H1 (cell line): ENCODE data around the gene TGM4. TPM values are rescaled to one million over a fixed set of nuclear protein-coding genes. Genes with fewer than 3 reads are reported as not detected.

Experiments used
- BACH1 ChIP-seq: IDR thresholded peaks from 2 replicates; pipeline ENCODE4 v1.6.1; 2012; ENCODE audit warnings: low read length, improper control_type of control experiment
- BRCA1 ChIP-seq: IDR thresholded peaks from 2 replicates; pipeline ENCODE4 v1.6.1; 2012; ENCODE audit warnings: low read depth, low read length, improper control_type of control experiment
- CBX8 ChIP-seq: fragments of 300-800, 300-1000 bp; sonication (generic); IDR thresholded peaks from 2 replicates; pipeline ENCODE4 v1.7.1; 2016; ENCODE audit warnings: low read depth, low read length, borderline replicate concordance
- CHD2 ChIP-seq: IDR thresholded peaks from 2 replicates; pipeline ENCODE4 v1.6.1; 2012; ENCODE audit warnings: low read length, improper control_type of control experiment
- KDM1A ChIP-seq: fragments of 200-600, 300-600 bp; sonication (generic); IDR thresholded peaks from 2 replicates; pipeline ENCODE4 v1.7.1; 2016; ENCODE audit warnings: mild to moderate bottlenecking, low read length, borderline replicate concordance
- TBP ChIP-seq: IDR thresholded peaks from 2 replicates; pipeline ENCODE4 v1.6.1; 2011; ENCODE audit warnings: low read depth, low read length, improper control_type of control experiment
- polyA plus RNA-seq, 7 experiments: library from polyadenylated mRNA; depleted of rRNA in 3 of 7; stranded (reverse) in 5 of 7; unstranded in 2 of 7; fragments of >200 nt in 5 of 7; fragments of 200-250 nt in 2 of 7; gene quantifications; 1 replicate in 5 of 7; 2 replicates in 1 of 7; 4 replicates in 1 of 7; pipeline versions ENCODE4 v1.2.1 to v1.2.3, GENCODE V29; 2011 to 2013; ENCODE audit warnings: missing spikeins in 2 of 7, mixed read lengths in 2 of 7
- total RNA-seq: library from RNA; stranded (reverse); fragmentation: NEBNext Ultra II Directional; extraction: Animal tissue kit (Norgen Biotek cat#: 25700); gene quantifications from 2 replicates; pipeline ENCODE4 v1.2.1, GENCODE V29; 2021
- TF ChIP-seq, protein P1 (sequence below): IDR thresholded peaks from 2 replicates; pipeline ENCODE4 v1.6.1; 2011; ENCODE audit warnings: low read depth, mild to moderate bottlenecking, low read length; ENCODE audit not compliant: insufficient read depth
- TF ChIP-seq, protein P2 (sequence below): IDR thresholded peaks from 2 replicates; pipeline ENCODE4 v1.6.1; 2012; ENCODE audit warnings: inconsistent platforms

Gene TGM4
- total and polyA plus RNA-seq, 2 of the 8 experiments (the other 6 are each of a cell fraction or from before 2014, with no cell fraction given), result 0.02 TPM; not detected in 1

DNA sequence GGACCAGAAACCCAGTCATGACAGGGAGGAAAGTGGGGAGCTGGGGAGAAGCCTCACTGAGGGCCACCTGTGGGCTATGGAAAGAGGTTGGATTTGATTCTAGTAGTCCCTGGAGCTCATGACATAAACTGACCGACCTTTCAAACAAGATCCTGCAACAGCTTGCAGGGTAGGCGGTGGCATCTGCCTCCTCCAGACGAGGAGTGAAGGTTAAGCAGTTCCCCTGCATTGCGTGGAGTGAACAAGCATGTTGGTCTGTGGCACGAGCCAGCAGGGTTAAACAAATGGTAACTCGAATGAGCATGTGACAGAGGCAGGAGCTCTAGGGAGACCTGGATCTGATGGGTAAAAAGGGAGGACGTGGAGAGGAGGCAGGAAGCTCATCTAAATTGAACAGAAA is 12.7 kb downstream of the TGM4 start (continued):
- TF ChIP-seq, protein P1, sequence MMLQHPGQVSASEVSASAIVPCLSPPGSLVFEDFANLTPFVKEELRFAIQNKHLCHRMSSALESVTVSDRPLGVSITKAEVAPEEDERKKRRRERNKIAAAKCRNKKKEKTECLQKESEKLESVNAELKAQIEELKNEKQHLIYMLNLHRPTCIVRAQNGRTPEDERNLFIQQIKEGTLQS, result no peak
- TF ChIP-seq BACH1, result no peak
- no peak for TF ChIP-seq KDM1A
- TF ChIP-seq, protein P2, sequence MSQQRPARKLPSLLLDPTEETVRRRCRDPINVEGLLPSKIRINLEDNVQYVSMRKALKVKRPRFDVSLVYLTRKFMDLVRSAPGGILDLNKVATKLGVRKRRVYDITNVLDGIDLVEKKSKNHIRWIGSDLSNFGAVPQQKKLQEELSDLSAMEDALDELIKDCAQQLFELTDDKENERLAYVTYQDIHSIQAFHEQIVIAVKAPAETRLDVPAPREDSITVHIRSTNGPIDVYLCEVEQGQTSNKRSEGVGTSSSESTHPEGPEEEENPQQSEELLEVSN, result no peak
- no peak for TF ChIP-seq TBP
- no peak for TF ChIP-seq CBX8
- TF ChIP-seq BRCA1, result no peak
- no peak for TF ChIP-seq CHD2
